ENCODE data around the gene JAK1. TPM values are rescaled to one million over a fixed set of nuclear protein-coding genes. Genes with fewer than 3 reads are reported as not detected.

The JAK1 gene
- total RNA-seq, 1 experiment from 2014 or later, result 67.8 TPM

DNA sequence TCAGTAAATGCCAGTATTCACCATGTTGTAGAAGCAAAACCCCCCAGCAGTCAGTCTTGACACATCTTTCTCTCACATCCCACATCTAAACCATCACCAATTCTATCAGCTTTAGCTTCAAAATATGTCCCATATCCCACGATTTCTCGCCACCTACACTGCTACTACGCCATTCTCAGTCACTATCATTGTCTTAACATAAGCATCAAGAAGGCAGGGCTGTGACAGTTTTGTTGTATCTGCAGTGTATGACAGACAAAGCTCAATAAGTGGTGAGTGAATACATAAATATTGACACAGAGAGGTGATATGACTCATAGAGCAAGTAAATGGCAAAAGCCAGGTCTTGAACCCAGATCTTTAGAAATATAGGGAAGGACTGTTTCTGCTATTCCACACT lies 59.9 kb downstream of the JAK1 start:
- in situ Hi-C loops (cut with HindIII; ENCODE audit: low sequenced_read_pairs), result no loop called here
- no peak for DNase-seq (ENCODE audit: low spot score)

- in situ Hi-C loops (cut with HindIII; ENCODE audit: low sequenced_read_pairs), result no loop called here
- DNase-seq (ENCODE audit: low spot score), result no peak
These were observed 62.8 kb downstream of the JAK1 start for GRCh38 chr1:64903593-64903992.

- in situ Hi-C loops (cut with HindIII; ENCODE audit: low sequenced_read_pairs), result no loop called here
- DNase-seq (ENCODE audit: low spot score), result no peak
These were observed 64.7 kb downstream of the JAK1 start for GRCh38 chr1:64901663-64902062.

DNA sequence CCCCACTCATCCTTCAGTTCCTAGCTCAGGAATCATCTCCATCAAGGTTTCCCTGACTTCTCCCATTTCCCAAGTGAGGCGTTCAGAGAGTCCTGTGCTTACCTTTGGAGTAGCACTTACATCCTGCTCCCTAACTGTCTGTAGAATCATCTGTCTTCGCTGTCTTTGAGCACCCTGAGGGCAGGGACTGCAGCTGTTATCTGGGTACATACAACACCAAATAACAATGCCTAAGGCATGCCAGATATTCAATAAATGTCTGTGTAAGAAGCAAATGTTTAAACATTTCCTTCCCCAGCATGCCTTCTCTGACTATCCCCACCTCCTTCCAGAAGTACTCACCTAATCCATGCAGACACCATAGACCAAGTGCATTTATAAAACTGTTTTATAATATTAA lies 65.4 kb downstream of the JAK1 start:
- in situ Hi-C loops (cut with HindIII; ENCODE audit: low sequenced_read_pairs), result no loop called here

DNA sequence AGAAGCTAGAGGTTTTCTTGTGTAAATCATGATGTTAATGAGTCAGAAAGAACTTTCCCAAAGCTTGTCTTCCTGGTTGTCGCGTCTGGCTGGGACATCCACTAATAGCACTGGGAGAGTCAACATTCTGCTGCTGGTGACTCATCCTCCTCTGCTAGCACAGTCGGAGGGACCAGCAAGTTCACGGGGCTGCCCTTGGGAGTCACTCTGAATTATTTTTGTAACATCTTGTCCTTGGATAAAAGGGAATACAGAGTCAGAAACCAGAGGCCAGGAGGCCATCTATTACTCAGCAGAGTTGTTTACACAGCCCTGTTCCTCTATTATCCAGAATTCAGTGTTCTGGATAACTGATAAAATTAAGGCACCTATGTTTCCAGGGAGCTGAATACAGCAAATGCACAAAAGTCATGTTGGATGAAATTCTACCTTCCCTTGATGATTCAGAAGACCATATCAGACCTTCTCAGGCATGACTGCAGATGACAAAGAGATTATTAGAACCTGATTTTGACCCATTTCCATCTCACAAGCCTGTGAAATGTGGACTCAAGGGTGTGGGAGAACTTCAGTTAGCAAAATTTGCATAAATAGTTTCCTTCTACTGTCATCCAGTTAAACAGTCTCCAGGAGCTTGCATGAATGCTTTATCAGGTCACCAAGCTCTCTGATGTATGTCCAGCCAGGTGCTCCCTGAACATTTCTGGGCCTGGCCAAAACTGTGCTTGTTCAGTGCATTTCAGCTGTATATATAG lies 68.1 kb downstream of the JAK1 start:
- in situ Hi-C loops (cut with HindIII; ENCODE audit: low sequenced_read_pairs), result no loop called here
- peak; percentile 44 for DNase-seq (ENCODE audit: low spot score)

More for the DNA sequence above, 65.4 kb downstream of the JAK1 start:
- no peak for DNase-seq (ENCODE audit: low spot score)

DNA sequence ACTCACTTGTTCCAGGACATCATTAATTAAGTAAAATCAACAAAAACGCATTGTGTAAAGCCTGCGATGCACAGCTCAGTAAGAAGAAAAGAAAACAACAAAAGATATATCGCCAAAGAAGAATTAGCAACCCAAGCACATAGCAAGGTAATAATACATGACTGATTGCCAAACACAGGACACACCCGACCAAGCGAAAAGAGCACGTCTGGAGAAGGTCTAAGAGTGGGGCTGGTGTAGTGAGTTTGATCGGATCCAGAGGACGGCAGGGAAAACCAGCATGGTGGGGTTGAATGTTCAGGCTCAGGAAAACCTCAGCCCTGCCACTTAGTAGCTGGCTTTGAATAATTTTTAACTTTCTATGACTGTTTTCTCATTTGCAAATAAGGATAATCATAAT lies 69.8 kb downstream of the JAK1 start:
- in situ Hi-C loops (cut with HindIII; ENCODE audit: low sequenced_read_pairs), result no loop called here
- DNase-seq (ENCODE audit: low spot score), result no peak

- in situ Hi-C loops (cut with HindIII; ENCODE audit: low sequenced_read_pairs), result no loop called here
- DNase-seq (ENCODE audit: low spot score), result no peak
These were observed 70.8 kb downstream of the JAK1 start for GRCh38 chr1:64895500-64895899.

- in situ Hi-C loops (cut with HindIII; ENCODE audit: low sequenced_read_pairs), result no loop called here
- DNase-seq (ENCODE audit: low spot score), result no peak
These were observed 71.7 kb downstream of the JAK1 start for GRCh38 chr1:64894438-64895196.

- no peak for DNase-seq (ENCODE audit: low spot score)
- in situ Hi-C loops (cut with HindIII; ENCODE audit: low sequenced_read_pairs), result no loop called here
These were observed 72.4 kb downstream of the JAK1 start for GRCh38 chr1:64893921-64894320.

GRCh38 chr1:64892576-64893573 lies 73.5 kb downstream of the JAK1 start:
- no peak for DNase-seq (ENCODE audit: low spot score)
- in situ Hi-C loops (cut with HindIII; ENCODE audit: low sequenced_read_pairs), result no loop called here

DNA sequence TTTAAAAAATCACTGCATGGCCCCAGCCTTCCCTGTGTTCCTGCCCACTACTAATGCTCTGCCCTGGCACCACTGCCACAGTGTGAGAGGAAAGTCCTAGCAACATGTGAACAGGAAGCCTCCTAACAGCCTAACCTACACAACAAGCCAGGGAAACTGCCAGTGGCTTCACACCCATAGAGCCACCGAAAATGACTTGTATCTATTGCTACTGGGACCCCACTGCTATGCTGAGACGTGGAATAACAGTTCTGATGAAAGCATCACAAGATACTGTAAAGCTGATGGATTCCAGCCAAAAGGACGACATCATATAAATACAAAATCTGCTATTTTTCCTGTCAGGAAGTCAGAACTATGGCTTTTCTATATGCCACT lies 74.9 kb downstream of the JAK1 start:
- in situ Hi-C loops (cut with HindIII; ENCODE audit: low sequenced_read_pairs), result no loop called here
- peak; percentile 22 for DNase-seq (ENCODE audit: low spot score)

DNA sequence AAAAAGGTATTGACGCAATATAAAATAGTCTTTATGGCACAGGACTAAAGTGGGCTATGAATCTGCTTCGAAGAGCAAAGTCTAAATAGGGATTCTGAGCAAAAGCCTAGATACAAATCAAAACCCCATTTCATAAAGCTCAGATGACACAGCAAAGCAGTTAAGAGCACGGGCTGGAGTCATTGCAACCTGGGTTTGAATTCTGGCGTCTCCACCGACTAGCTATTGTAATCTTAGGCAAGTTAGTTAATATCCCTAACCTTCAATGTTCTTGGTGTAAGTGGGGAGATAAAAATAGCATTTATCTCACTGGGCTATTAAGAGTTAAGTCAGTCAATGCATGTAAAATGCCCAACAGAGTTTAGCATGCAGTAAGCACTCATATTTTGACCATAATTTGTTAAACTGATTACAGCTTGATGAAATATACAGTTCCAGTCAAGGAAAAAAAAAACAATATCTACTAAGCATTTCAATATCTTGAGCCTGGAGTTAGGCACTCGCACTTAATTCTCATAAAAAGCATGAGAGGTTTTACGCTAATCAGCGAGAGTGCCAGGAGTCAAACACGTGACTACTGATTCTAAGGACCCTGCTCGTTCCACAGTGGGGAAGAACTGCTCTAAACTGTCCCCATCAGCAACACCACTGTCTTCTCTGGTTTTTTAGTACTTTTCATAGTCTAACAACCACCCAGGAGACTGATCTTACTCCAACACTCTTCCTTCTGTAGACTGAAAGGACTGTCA lies 75.5 kb downstream of the JAK1 start:
- in situ Hi-C loops (cut with HindIII; ENCODE audit: low sequenced_read_pairs), result no loop called here
- DNase-seq (ENCODE audit: low spot score), result no peak

GRCh38 chr1:64887689-64888217 lies 78.6 kb downstream of the JAK1 start:
- in situ Hi-C loops (cut with HindIII; ENCODE audit: low sequenced_read_pairs), result no loop called here
- DNase-seq (ENCODE audit: low spot score), result no peak

DNA sequence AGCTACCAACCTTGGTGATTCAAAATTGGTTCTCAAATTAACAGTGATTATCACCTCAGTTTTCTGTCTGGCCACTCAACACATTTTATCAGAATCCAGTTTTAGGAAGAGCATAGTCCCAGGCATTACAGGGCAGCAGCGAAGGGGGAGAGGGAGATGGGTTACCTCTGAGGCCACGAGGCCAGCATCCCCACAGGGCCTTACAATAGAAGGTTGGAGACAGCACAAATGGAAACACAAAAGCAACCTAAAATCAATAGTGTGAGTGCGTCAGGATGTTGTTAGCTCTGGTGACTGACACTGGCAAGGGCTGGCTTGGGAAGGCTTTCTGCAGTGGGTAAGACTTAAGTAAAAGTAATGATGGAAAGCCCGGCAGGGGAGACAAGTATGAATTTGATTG lies 79.5 kb downstream of the JAK1 start:
- in situ Hi-C loops (cut with HindIII; ENCODE audit: low sequenced_read_pairs), result no loop called here
- DNase-seq (ENCODE audit: low spot score), result no peak

DNA sequence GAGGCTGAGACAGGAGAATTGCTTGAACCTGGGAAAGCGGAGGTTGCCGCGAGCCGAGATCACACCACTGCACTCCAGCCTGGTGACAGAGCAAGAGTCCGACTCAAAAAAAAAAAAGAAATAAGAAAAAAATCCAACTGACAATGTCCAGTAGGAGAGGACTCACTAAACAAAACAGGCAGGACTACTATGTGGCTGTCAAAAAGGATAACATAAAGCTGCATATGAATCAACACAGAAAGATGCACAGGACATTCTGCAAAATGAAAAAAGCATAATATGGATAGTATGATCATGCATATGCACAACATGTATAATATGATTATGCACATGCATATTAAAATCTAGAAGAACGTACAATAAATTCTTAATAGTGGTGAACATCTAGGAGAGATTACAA lies 80.7 kb downstream of the JAK1 start:
- DNase-seq (ENCODE audit: low spot score), result no peak
- in situ Hi-C loops (cut with HindIII; ENCODE audit: low sequenced_read_pairs), result no loop called here

GRCh38 chr1:64884261-64885040 lies 81.9 kb downstream of the JAK1 start:
- DNase-seq (ENCODE audit: low spot score), result no peak
- in situ Hi-C loops (cut with HindIII; ENCODE audit: low sequenced_read_pairs), result no loop called here

DNA sequence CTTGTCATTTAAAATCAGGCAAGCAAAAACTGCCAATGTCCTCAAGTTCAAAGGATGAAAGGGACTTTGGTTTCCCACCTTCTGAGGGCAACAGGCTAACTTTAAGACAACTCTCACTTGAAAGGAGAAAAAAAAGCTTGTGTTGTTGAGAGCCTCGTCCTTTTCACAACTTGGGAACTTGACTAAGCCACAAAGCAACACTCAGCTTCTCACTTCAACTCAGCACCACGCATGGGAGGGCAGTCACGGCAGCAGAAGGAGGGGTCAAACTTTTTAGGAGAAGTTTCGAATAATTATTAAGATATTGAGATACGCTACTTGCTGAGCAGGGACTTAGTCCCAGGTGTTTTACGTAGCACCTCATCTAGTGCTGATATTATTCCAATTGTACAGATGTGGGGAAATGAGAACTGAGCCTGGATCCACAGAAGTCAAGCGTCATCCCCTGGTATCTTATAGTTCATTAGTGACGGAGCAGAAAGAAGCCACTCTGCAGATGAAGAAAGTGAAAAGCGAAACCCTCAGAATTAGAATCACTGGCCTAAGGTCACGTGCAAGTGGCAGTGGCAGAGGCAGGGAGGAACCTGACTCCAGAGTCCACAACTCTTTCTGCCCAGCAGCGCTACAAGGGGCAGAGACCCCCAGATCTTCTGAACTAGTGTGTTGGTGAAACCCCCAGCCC lies 83.6 kb downstream of the JAK1 start:
- in situ Hi-C loops (cut with HindIII; ENCODE audit: low sequenced_read_pairs), result no loop called here
- no peak for DNase-seq (ENCODE audit: low spot score)

DNA sequence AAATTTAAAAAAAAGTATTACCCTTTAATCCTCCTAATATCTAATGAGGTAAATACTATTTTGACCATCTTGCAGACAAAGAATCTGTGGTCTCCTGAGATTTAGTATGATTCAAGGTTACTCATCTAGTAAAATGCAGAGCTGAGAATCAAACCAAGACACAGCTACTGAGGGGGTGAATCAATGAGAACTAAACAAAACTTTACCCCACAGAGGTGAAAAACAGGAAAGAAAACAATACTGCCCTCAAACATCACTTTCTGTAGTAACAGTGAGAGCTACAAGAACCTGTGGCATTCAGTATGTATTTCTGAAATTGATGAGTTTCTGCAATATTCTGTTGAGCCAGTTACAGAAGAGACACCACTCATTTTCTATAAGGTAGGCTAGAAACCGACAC lies 85.1 kb downstream of the JAK1 start:
- DNase-seq (ENCODE audit: low spot score), result no peak
- in situ Hi-C loops (cut with HindIII; ENCODE audit: low sequenced_read_pairs), result no loop called here
